OCI-LY7 (cell line): ENCODE measurements around the gene TCL1A.

Source experiments
- CTCF ChIP-seq: fragments of 200-600 bp; sonication (generic); conservative IDR thresholded peaks from 2 replicates; pipeline ENCODE4 v1.5.1; 2014; ENCODE audit warnings: mild to moderate bottlenecking, antibody characterized with exemption, low read length, moderate library complexity, mixed read lengths
- EZH2phosphoT487 ChIP-seq: fragments of 200-600 bp; sonication (generic); IDR thresholded peaks from 2 replicates; pipeline ENCODE4 v1.6.1; 2018; ENCODE audit warnings: low read depth, borderline replicate concordance, mild to moderate bottlenecking, mixed run types, antibody characterized with exemption, low read length, moderate library complexity, mixed read lengths

- TF ChIP-seq CTCF (no peak), EZH2phosphoT487 (no peak)
Measured at GRCh38 chr14:95696741-95697140, 17.2 kb downstream of the TCL1A start.
